Hepatocyte (in vitro differentiated cells): ENCODE data around the gene TEX28.
"Not testable (repeated sequence)": the region's sequence is repeated elsewhere in the genome, so short reads cannot be mapped to it uniquely, and the experiment has no call there.

Experiments used
- EZH2 ChIP-seq: fragments of 200-600 bp; sonication (generic); IDR thresholded peaks from 2 replicates; pipeline ENCODE4 v1.6.1; 2016; ENCODE audit warnings: antibody characterized with exemption, mild to moderate bottlenecking, borderline replicate concordance
- EZH2phosphoT487 ChIP-seq: fragments of 200-600 bp; sonication (generic); IDR thresholded peaks from one replicate; pipeline ENCODE4 v1.6.1; 2018; ENCODE audit warnings: antibody characterized with exemption, mild to moderate bottlenecking, low read depth, moderate library complexity; ENCODE audit not compliant: unreplicated experiment, severe bottlenecking
- TF ChIP-seq, protein P1 (sequence below): fragments of 200-600 bp; sonication (generic); IDR thresholded peaks from 2 replicates; pipeline ENCODE4 v1.5.1; 2016; ENCODE audit warnings: antibody characterized with exemption, mild to moderate bottlenecking; ENCODE audit not compliant: poor library complexity

- TF ChIP-seq, protein P1, sequence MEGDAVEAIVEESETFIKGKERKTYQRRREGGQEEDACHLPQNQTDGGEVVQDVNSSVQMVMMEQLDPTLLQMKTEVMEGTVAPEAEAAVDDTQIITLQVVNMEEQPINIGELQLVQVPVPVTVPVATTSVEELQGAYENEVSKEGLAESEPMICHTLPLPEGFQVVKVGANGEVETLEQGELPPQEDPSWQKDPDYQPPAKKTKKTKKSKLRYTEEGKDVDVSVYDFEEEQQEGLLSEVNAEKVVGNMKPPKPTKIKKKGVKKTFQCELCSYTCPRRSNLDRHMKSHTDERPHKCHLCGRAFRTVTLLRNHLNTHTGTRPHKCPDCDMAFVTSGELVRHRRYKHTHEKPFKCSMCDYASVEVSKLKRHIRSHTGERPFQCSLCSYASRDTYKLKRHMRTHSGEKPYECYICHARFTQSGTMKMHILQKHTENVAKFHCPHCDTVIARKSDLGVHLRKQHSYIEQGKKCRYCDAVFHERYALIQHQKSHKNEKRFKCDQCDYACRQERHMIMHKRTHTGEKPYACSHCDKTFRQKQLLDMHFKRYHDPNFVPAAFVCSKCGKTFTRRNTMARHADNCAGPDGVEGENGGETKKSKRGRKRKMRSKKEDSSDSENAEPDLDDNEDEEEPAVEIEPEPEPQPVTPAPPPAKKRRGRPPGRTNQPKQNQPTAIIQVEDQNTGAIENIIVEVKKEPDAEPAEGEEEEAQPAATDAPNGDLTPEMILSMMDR = not testable (repeated sequence)
- not testable (repeated sequence) for TF ChIP-seq EZH2, EZH2phosphoT487
These were observed 36.2 kb downstream of the TEX28 start for GRCh38 chrX:154258711-154259110.
